ENCODE measurements around the gene COMMD10.

COMMD10 gene

GRCh38 chr5:116306846-116307245 lies 222.0 kb downstream of the COMMD10 start:
- Mint-ChIP-seq H3K27ac (no peak overlapping the region), H3K4me1 (ENCODE audit: low read depth) (no peaks in the 10 kb centered on the region), H3K36me3 (ENCODE audit: low read depth) (peaks cover 87% of the 10 kb centered on the region), H3K4me3 (no peak overlapping the region), H3K27me3 (no peaks in the 10 kb centered on the region), H3K9me3 (peaks cover 36% of the 10 kb centered on the region)

GRCh38 chr5:116308391-116308790 lies 223.6 kb downstream of the COMMD10 start:
- Mint-ChIP-seq H3K27me3 (no peaks in the 10 kb centered on the region), H3K36me3 (ENCODE audit: low read depth) (peaks cover 89% of the 10 kb centered on the region), H3K9me3 (peaks cover 36% of the 10 kb centered on the region), H3K4me3 (no peak overlapping the region), H3K4me1 (ENCODE audit: low read depth) (peaks cover 4% of the 10 kb centered on the region), H3K27ac (no peak overlapping the region)

GRCh38 chr5:116313366-116313765 lies 228.5 kb downstream of the COMMD10 start:
- Mint-ChIP-seq H3K9me3 (peaks cover 17% of the 10 kb centered on the region), H3K27me3 (no peaks in the 10 kb centered on the region), H3K4me3 (no peak overlapping the region), H3K4me1 (ENCODE audit: low read depth) (peaks cover 6% of the 10 kb centered on the region), H3K27ac (no peak overlapping the region), H3K36me3 (ENCODE audit: low read depth) (peaks cover 85% of the 10 kb centered on the region)

- Mint-ChIP-seq H3K36me3 (ENCODE audit: low read depth) (peaks cover 95% of the 10 kb centered on the region), H3K9me3 (peaks cover 22% of the 10 kb centered on the region), H3K27ac (no peak overlapping the region), H3K4me3 (no peak overlapping the region), H3K27me3 (no peaks in the 10 kb centered on the region), H3K4me1 (ENCODE audit: low read depth) (peaks cover 6% of the 10 kb centered on the region)
Measured at GRCh38 chr5:116315531-116315930, 230.7 kb downstream of the COMMD10 start.

GRCh38 chr5:116318091-116318854 lies 233.4 kb downstream of the COMMD10 start:
- Mint-ChIP-seq H3K4me1 (ENCODE audit: low read depth) (peaks cover 3% of the 10 kb centered on the region), H3K27ac (no peak overlapping the region), H3K27me3 (no peaks in the 10 kb centered on the region), H3K36me3 (ENCODE audit: low read depth) (peaks cover 94% of the 10 kb centered on the region), H3K9me3 (peaks cover 25% of the 10 kb centered on the region), H3K4me3 (no peak overlapping the region)

- H3K9me3 Mint-ChIP-seq = peaks cover 27% of the 10 kb centered on the region
Measured at GRCh38 chr5:116320486-116320885, 235.7 kb downstream of the COMMD10 start.

GRCh38 chr5:116329503-116329902 lies 244.7 kb downstream of the COMMD10 start:
- peaks cover 49% of the 10 kb centered on the region for H3K9me3 Mint-ChIP-seq
- no peak overlapping the region for H3K4me3 Mint-ChIP-seq
- no peaks in the 10 kb centered on the region for H3K27me3 Mint-ChIP-seq
- no peaks in the 10 kb centered on the region for H3K4me1 Mint-ChIP-seq (ENCODE audit: low read depth)
- H3K36me3 Mint-ChIP-seq (ENCODE audit: low read depth) = peaks cover 90% of the 10 kb centered on the region
- H3K27ac Mint-ChIP-seq = no peak overlapping the region

More at GRCh38 chr5:116320486-116320885, 235.7 kb downstream of the COMMD10 start:
- H3K36me3 Mint-ChIP-seq (ENCODE audit: low read depth) = peaks cover 96% of the 10 kb centered on the region
- H3K4me1 Mint-ChIP-seq (ENCODE audit: low read depth) = no peaks in the 10 kb centered on the region
- no peak overlapping the region for H3K4me3 Mint-ChIP-seq
- no peak overlapping the region for H3K27ac Mint-ChIP-seq
- no peaks in the 10 kb centered on the region for H3K27me3 Mint-ChIP-seq

- H3K27ac Mint-ChIP-seq = no peak overlapping the region
- H3K27me3 Mint-ChIP-seq = no peaks in the 10 kb centered on the region
- H3K9me3 Mint-ChIP-seq = peaks cover 41% of the 10 kb centered on the region
- H3K4me3 Mint-ChIP-seq = no peak overlapping the region
- H3K4me1 Mint-ChIP-seq (ENCODE audit: low read depth) = no peaks in the 10 kb centered on the region
- H3K36me3 Mint-ChIP-seq (ENCODE audit: low read depth) = peaks cover 10% of the 10 kb centered on the region
Measured at GRCh38 chr5:116340799-116341198, 256.0 kb downstream of the COMMD10 start.
